ENCODE measurements around the gene BCR. TPM values are rescaled to one million over a fixed set of nuclear protein-coding genes. Genes with fewer than 3 reads are reported as not detected.
A peak's percentile ranks its signal among the peaks of the same experiment; 100 is the strongest.

Gene BCR
- total RNA-seq, 1 donor from 2014 or later, result 268 TPM

GRCh38 chr22:23261900-23262450 is 81.7 kb downstream of the BCR start:
- no peak overlapping the region for H3K4me3 Mint-ChIP-seq (ENCODE audit: unreplicated experiment)
- no peak overlapping the region for H3K27ac Mint-ChIP-seq (ENCODE audit: unreplicated experiment)
- peaks cover 27% of the 10 kb centered on the region for H3K27me3 Mint-ChIP-seq (ENCODE audit: unreplicated experiment)
- no peak for DNase-seq
- H3K36me3 Mint-ChIP-seq (ENCODE audit: unreplicated experiment), result peaks cover 6% of the 10 kb centered on the region
- peaks cover 30% of the 10 kb centered on the region for H3K4me1 Mint-ChIP-seq (ENCODE audit: low read depth, unreplicated experiment)
- peaks cover 32% of the 10 kb centered on the region for H3K9me3 Mint-ChIP-seq (ENCODE audit: unreplicated experiment)
- no peak for TF ChIP-seq CTCF (IDR thresholded peaks at IDR 0.05; ENCODE audit: partially characterized antibody, unreplicated experiment)

DNA sequence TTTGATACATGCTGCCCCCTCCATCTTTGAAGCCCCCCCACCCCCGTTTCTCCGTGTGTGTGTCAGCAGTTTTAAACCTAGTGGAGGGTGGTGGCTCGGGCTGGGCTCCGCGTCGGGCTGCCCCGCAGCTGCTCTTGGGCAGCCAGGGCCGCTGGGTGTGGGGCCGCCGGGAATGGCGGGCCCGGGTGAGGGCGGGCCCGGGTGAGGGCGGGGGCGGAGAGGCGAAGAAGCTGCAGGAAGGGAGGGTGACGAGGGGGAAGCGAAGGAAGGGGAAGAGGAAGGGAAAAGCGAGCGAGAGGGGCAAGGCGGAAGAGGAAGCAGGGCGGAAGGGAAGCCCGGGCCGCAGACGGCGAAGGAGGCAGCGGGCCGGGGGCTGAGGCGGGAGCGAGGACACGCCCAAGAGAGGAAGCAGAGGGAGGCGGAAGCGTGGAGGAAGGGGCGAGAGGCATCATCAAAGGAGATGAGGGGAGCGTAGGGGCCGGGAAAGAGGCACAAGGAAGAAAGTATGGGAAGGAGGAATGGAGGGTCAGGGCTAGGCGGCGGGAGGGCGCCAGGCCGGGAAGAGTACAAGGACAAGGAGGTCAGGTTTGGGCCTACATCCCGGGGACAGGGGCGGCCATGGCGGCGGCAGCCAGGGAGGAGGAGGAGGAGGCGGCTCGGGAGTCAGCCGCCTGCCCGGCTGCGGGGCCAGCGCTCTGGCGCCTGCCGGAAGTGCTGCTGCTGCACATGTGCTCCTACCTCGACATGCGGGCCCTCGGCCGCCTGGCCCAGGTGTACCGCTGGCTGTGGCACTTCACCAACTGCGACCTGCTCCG is 82.4 kb downstream of the BCR start:
- Mint-ChIP-seq H3K36me3 (ENCODE audit: unreplicated experiment) (peaks cover 6% of the 10 kb centered on the region), H3K27me3 (ENCODE audit: unreplicated experiment) (peaks cover 30% of the 10 kb centered on the region), H3K4me3 (ENCODE audit: unreplicated experiment) (no peak overlapping the region), H3K9me3 (ENCODE audit: unreplicated experiment) (peaks cover 28% of the 10 kb centered on the region), H3K27ac (ENCODE audit: unreplicated experiment) (no peak overlapping the region), H3K4me1 (ENCODE audit: low read depth, unreplicated experiment) (peaks cover 31% of the 10 kb centered on the region)
- TF ChIP-seq CTCF (IDR thresholded peaks at IDR 0.05; ENCODE audit: partially characterized antibody, unreplicated experiment), result no peak
- DNase-seq, result no peak

DNA sequence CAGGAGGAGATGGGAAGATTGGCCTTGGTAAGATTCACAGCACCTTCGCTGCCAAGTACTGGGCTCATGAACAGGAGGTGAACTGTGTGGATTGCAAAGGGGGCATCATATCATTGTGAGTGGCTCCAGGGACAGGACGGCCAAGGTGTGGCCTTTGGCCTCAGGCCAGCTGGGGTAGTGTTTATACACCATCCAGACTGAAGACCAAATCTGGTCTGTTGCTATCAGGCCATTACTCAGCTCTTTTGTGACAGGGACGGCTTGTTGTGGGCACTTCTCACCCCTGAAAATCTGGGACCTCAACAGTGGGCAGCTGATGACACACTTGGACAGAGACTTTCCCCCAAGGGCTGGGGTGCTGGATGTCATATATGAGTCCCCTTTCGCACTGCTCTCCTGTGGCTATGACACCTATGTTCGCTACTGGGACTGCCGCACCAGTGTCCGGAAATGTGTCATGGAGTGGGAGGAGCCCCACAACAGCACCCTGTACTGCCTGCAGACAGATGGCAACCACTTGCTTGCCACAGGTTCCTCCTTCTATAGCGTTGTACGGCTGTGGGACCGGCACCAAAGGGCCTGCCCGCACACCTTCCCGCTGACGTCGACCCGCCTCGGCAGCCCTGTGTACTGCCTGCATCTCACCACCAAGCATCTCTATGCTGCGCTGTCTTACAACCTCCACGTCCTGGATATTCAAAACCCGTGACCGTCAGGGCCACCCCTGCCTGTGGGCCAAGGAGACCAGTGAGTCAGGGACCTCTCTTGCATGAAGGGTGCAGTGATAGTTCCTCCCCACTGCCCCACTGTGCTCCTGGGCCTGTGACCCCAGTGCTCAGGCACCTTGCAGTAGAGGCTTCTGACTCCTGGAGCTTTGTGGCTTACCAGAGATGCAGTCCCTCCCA is 83.6 kb downstream of the BCR start:
- no peak for DNase-seq
- Mint-ChIP-seq H3K27ac (ENCODE audit: unreplicated experiment) (peak overlapping the region; percentile 62), H3K9me3 (ENCODE audit: unreplicated experiment) (peaks cover 33% of the 10 kb centered on the region), H3K36me3 (ENCODE audit: unreplicated experiment) (peaks cover 6% of the 10 kb centered on the region), H3K4me1 (ENCODE audit: low read depth, unreplicated experiment) (peaks cover 39% of the 10 kb centered on the region), H3K4me3 (ENCODE audit: unreplicated experiment) (no peak overlapping the region), H3K27me3 (ENCODE audit: unreplicated experiment) (peaks cover 35% of the 10 kb centered on the region)
- TF ChIP-seq CTCF (IDR thresholded peaks at IDR 0.05; ENCODE audit: partially characterized antibody, unreplicated experiment), result no peak

- H3K27me3 Mint-ChIP-seq (ENCODE audit: unreplicated experiment), result peaks cover 35% of the 10 kb centered on the region
- H3K9me3 Mint-ChIP-seq (ENCODE audit: unreplicated experiment), result peaks cover 34% of the 10 kb centered on the region
- no peak overlapping the region for H3K4me3 Mint-ChIP-seq (ENCODE audit: unreplicated experiment)
- no peak for TF ChIP-seq CTCF (IDR thresholded peaks at IDR 0.05; ENCODE audit: partially characterized antibody, unreplicated experiment)
- H3K36me3 Mint-ChIP-seq (ENCODE audit: unreplicated experiment), result peaks cover 6% of the 10 kb centered on the region
- DNase-seq, result no peak
- H3K4me1 Mint-ChIP-seq (ENCODE audit: low read depth, unreplicated experiment), result peaks cover 43% of the 10 kb centered on the region
- H3K27ac Mint-ChIP-seq (ENCODE audit: unreplicated experiment), result no peak overlapping the region
Observed at GRCh38 chr22:23264610-23265367, 84.5 kb downstream of the BCR start.

All from glutamatergic neuron (in vitro differentiated cells).